HG03066 (cell line): ENCODE results near the gene AKAP6.
A peak's percentile ranks its signal among the peaks of the same experiment; 100 is the strongest.

Experiments used
- ATAC-seq: cut with Tn5 transposase; IDR thresholded peaks from one replicate; pipeline ENCODE4 v1.9.1; 2021; ENCODE audit warnings: low read depth; ENCODE audit not compliant: unreplicated experiment

The AKAP6 gene

GRCh38 chr14:32331206-32331605, 2.1 kb downstream of the AKAP6 start:
- ATAC-seq = no peak

GRCh38 chr14:32332415-32333316, 3.6 kb downstream of the AKAP6 start:
- no peak for ATAC-seq

GRCh38 chr14:32336702-32337101, 7.6 kb downstream of the AKAP6 start:
- no peak for ATAC-seq

- ATAC-seq = no peak
Observed at GRCh38 chr14:32337759-32338158, 8.7 kb downstream of the AKAP6 start.

- ATAC-seq = no peak
Observed at GRCh38 chr14:32339188-32339587, 10.1 kb downstream of the AKAP6 start.

- no peak for ATAC-seq
Observed at GRCh38 chr14:32341947-32342846, 13.1 kb downstream of the AKAP6 start.

- ATAC-seq = no peak
Observed at GRCh38 chr14:32342847-32343194, 13.7 kb downstream of the AKAP6 start.

- no peak for ATAC-seq
Observed at GRCh38 chr14:32343926-32344430, 14.9 kb downstream of the AKAP6 start.

GRCh38 chr14:32345311-32345791, 16.3 kb downstream of the AKAP6 start:
- ATAC-seq = no peak

- ATAC-seq = no peak
Observed at GRCh38 chr14:32349322-32349721, 20.2 kb downstream of the AKAP6 start.

- ATAC-seq = peak; percentile 96
Observed at GRCh38 chr14:32350020-32350419, 20.9 kb downstream of the AKAP6 start.

- no peak for ATAC-seq
Observed at GRCh38 chr14:32352631-32353030, 23.5 kb downstream of the AKAP6 start.

- ATAC-seq = no peak
Observed at GRCh38 chr14:32354716-32355115, 25.6 kb downstream of the AKAP6 start.

- no peak for ATAC-seq
Observed at GRCh38 chr14:32358781-32359180, 29.7 kb downstream of the AKAP6 start.

GRCh38 chr14:32361674-32362073, 32.6 kb downstream of the AKAP6 start:
- no peak for ATAC-seq

GRCh38 chr14:32363761-32364160, 34.7 kb downstream of the AKAP6 start:
- no peak for ATAC-seq

- no peak for ATAC-seq
Observed at GRCh38 chr14:32364941-32365340, 35.8 kb downstream of the AKAP6 start.

GRCh38 chr14:32366256-32366879, 37.3 kb downstream of the AKAP6 start:
- no peak for ATAC-seq

- no peak for ATAC-seq
Observed at GRCh38 chr14:32366986-32367385, 37.9 kb downstream of the AKAP6 start.

- ATAC-seq = no peak
Observed at GRCh38 chr14:32367516-32367915, 38.4 kb downstream of the AKAP6 start.

- ATAC-seq = no peak
Observed at GRCh38 chr14:32368107-32368506, 39.0 kb downstream of the AKAP6 start.
